ENCODE measurements around the gene REG4.

DNA sequence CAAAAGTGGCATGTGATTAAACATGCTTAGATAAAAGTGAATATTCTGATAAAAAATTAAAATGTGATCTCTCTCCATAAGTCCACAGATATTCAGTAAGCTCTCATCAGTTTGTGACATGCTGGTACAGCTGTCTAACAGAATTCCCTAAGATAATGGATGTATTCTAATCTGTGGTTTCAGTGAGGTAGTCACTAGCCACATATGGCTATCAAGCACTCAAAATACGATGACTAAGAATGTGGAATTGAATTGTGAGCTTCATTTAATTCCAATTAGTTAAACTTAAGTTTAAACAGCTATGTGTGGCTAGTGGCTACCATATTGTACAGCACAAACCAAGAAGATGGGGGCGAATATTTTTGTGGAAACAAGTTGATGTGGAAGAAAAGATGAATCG, 4.1 kb upstream of the REG4 start:
- TF ChIP-seq, protein P1, sequence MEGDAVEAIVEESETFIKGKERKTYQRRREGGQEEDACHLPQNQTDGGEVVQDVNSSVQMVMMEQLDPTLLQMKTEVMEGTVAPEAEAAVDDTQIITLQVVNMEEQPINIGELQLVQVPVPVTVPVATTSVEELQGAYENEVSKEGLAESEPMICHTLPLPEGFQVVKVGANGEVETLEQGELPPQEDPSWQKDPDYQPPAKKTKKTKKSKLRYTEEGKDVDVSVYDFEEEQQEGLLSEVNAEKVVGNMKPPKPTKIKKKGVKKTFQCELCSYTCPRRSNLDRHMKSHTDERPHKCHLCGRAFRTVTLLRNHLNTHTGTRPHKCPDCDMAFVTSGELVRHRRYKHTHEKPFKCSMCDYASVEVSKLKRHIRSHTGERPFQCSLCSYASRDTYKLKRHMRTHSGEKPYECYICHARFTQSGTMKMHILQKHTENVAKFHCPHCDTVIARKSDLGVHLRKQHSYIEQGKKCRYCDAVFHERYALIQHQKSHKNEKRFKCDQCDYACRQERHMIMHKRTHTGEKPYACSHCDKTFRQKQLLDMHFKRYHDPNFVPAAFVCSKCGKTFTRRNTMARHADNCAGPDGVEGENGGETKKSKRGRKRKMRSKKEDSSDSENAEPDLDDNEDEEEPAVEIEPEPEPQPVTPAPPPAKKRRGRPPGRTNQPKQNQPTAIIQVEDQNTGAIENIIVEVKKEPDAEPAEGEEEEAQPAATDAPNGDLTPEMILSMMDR (conservative IDR thresholded peaks at IDR 0.05 in 1 of 2, IDR thresholded peaks at IDR 0.05 in 1 of 2; ENCODE audit: extremely low read depth in 1 of 2, insufficient read depth in 1 of 2, low read depth in 1 of 2, low read length in 2 of 2) = no peak
- no peak for TF ChIP-seq EZH2 (IDR thresholded peaks at IDR 0.05; ENCODE audit: borderline replicate concordance, low read length)

Data from mammary epithelial cell (primary cell).